ENCODE measurements around the gene RGS7. TPM values are rescaled to one million over a fixed set of nuclear protein-coding genes. Genes with fewer than 3 reads are reported as not detected.

Gene RGS7
- total RNA-seq, 2 donors from 2014 or later: 0.26 to 0.99 TPM

- intact Hi-C loops (cut with DNase I): no loop called here
- ATAC-seq (no peak), DNase-seq (no peak)
These were observed 35.1 kb upstream of the RGS7 start for GRCh38 chr1:241391926-241392710.

GRCh38 chr1:241390526-241390925 is 33.5 kb upstream of the RGS7 start:
- no peak for DNase-seq
- no peak for ATAC-seq
- Histone ChIP-seq H3K27ac (no peak overlapping the region), H3K4me3 (no peak overlapping the region), H3K9me3 (no peaks in the 10 kb centered on the region), H3K4me1 (no peaks in the 10 kb centered on the region), H3K27me3 (no peaks in the 10 kb centered on the region), H3K36me3 (replicated peaks in 1 of 2; ENCODE audit: insufficient read depth in 1 of 2, low read depth in 2 of 2) (no peaks in the 10 kb centered on the region)
- intact Hi-C loops (cut with DNase I): no loop called here
- TF ChIP-seq POLR2A (IDR thresholded peaks at IDR 0.05) (no peak), CTCF (IDR thresholded peaks at IDR 0.05) (no peak)
- WGBS, 2 donors: 77% methylated on average over 2 of the region's 2 CpGs

More at GRCh38 chr1:241391926-241392710, 35.1 kb upstream of the RGS7 start:
- Histone ChIP-seq H3K4me1 (no peaks in the 10 kb centered on the region), H3K9me3 (no peaks in the 10 kb centered on the region), H3K4me3 (no peak overlapping the region), H3K27ac (no peak overlapping the region), H3K27me3 (no peaks in the 10 kb centered on the region), H3K36me3 (replicated peaks in 1 of 2; ENCODE audit: insufficient read depth in 1 of 2, low read depth in 2 of 2) (no peaks in the 10 kb centered on the region)
- no peak for TF ChIP-seq CTCF (IDR thresholded peaks at IDR 0.05)
- TF ChIP-seq POLR2A (IDR thresholded peaks at IDR 0.05): no peak
- WGBS, 2 donors: 37 to 40% methylated on average over 5 of the region's 5 CpGs

- Histone ChIP-seq H3K4me3 (no peak overlapping the region), H3K36me3 (replicated peaks in 1 of 2; ENCODE audit: insufficient read depth in 1 of 2, low read depth in 2 of 2) (no peaks in the 10 kb centered on the region), H3K27ac (no peak overlapping the region), H3K4me1 (no peaks in the 10 kb centered on the region), H3K9me3 (no peaks in the 10 kb centered on the region), H3K27me3 (no peaks in the 10 kb centered on the region)
- no peak for TF ChIP-seq POLR2A (IDR thresholded peaks at IDR 0.05)
- no peak for TF ChIP-seq CTCF (IDR thresholded peaks at IDR 0.05)
- DNase-seq: no peak
- intact Hi-C loops (cut with DNase I): no loop called here
- 52 to 54% methylated on average over 3 of the region's 3 CpGs for WGBS, 2 donors
- no peak for ATAC-seq
These were observed 32.4 kb upstream of the RGS7 start for GRCh38 chr1:241389400-241389799.

- Histone ChIP-seq H3K27ac (no peak overlapping the region), H3K9me3 (no peaks in the 10 kb centered on the region), H3K4me1 (no peaks in the 10 kb centered on the region), H3K36me3 (replicated peaks in 1 of 2; ENCODE audit: insufficient read depth in 1 of 2, low read depth in 2 of 2) (no peaks in the 10 kb centered on the region), H3K27me3 (no peaks in the 10 kb centered on the region), H3K4me3 (no peak overlapping the region)
- no peak for TF ChIP-seq POLR2A (IDR thresholded peaks at IDR 0.05)
- no peak for TF ChIP-seq CTCF (IDR thresholded peaks at IDR 0.05)
- DNase-seq (no peak), ATAC-seq (no peak)
- intact Hi-C loops (cut with DNase I): no loop called here
These were observed 30.2 kb upstream of the RGS7 start for GRCh38 chr1:241387216-241387615.

- Histone ChIP-seq H3K4me1 (no peaks in the 10 kb centered on the region), H3K36me3 (replicated peaks in 1 of 2; ENCODE audit: insufficient read depth in 1 of 2, low read depth in 2 of 2) (no peaks in the 10 kb centered on the region), H3K27me3 (no peaks in the 10 kb centered on the region), H3K27ac (no peak overlapping the region), H3K9me3 (no peaks in the 10 kb centered on the region), H3K4me3 (no peak overlapping the region)
- no peak for DNase-seq
- TF ChIP-seq POLR2A (IDR thresholded peaks at IDR 0.05) (no peak), CTCF (IDR thresholded peaks at IDR 0.05) (no peak)
- intact Hi-C loops (cut with DNase I): no loop called here
- WGBS, 2 donors: 41 to 58% methylated on average over 2 of the region's 2 CpGs
- no peak for ATAC-seq
These were observed 19.7 kb upstream of the RGS7 start for GRCh38 chr1:241376701-241377100.

All from body of pancreas (tissue), 4 donors.